NCI-H774 (cell line): ENCODE results near the gene AUP1.
A peak's percentile ranks its signal among the peaks of the same experiment; 100 is the strongest.
"Not testable (repeated sequence)": the region's sequence is repeated elsewhere in the genome, so short reads cannot be mapped to it uniquely, and the experiment has no call there.

ENCODE experiments used
- DNase-seq: peaks from one replicate; lab custom pipeline; 2025; lab: John Stamatoyannopoulos, UW

Gene AUP1, protein sequence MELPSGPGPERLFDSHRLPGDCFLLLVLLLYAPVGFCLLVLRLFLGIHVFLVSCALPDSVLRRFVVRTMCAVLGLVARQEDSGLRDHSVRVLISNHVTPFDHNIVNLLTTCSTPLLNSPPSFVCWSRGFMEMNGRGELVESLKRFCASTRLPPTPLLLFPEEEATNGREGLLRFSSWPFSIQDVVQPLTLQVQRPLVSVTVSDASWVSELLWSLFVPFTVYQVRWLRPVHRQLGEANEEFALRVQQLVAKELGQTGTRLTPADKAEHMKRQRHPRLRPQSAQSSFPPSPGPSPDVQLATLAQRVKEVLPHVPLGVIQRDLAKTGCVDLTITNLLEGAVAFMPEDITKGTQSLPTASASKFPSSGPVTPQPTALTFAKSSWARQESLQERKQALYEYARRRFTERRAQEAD

DNA sequence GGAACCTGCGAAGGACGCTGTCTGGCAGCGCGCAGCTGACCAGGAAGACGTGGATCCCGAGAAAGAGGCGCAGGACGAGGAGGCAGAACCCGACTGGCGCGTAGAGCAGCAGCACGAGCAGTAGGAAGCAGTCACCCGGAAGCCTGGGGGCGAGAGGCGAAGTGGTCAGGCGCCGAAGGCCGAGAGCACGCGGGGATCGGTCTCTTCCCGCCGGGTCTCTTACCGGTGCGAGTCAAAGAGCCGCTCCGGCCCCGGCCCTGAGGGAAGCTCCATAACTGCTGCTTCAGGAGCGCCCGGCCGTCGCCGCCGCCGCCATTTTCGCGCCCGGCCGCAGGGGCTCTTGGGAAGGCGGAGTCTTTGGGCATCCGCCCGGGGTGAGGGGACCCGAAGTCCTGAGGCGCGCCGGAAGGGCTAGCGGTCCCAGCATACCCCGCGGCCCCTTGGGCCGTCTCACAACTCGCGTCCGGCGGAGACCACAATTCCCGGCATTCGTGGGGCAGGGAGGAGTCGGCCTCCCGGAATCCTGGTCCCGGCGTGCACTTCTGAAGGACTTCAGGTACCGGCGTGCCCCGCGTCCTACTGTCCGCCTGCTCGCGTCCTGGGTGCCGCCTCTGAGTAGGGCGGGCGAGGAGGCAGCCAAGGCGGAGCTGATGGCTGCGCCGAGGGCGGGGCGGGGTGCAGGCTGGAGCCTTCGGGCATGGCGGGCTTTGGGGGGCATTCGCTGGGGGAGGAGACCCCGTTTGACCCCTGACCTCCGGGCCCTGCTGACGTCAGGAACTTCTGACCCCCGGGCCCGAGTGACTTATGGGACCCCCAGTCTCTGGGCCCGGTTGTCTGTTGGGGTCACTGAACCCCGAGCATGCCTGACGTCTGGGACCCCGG, at the start of gene AUP1, which contains the start of gene HTRA2:
TSS of gene AUP1 (minus strand) at position 350 of the 882 bp plus-strand sequence. CDS start at position 273, 77 bp downstream.
TSS of gene HTRA2 (plus strand) at position 577 of the 882 bp plus-strand sequence. CDS start at position 651, 74 bp downstream.
- peak; percentile 97 for DNase-seq

DNA sequence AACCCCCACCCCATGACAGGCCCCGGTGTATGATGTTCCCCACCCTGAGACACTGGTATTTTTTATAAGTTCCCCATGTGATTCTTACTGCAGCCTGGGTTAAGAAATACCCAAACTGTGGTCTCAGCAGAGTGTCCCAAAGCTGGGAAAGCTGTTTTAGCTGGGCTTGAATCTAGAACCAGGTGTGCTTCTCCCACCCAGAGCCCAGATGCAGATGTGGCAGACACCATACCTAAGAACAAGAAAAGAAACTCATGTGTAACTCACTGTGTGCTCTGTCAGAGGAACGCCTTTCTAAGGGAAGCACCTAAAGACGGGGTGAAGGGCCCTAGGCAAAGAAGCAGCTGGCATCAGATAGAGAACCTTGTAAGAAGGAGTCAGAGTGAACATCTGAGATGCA, 48.9 kb upstream of the AUP1 start:
- DNase-seq, result no peak

DNA sequence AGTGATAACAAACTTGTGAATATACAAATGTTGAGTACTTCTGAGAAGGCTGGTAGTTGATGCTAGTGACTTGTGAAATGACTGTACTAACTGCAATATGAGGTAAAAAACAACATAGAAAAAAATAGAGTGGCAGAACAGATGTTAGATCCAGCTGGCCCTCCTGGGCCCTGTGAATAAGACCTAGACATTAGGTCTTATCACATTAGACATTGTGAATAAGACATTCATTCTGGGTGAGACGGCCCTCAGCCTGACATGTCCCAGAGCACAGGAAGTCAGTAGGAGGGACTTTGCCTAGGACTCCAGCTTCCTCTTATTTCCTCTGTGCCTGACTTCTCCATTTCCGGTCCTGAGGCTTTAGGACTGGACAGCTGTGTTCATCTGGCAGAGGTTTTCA, 47.9 kb upstream of the AUP1 start:
- no peak for DNase-seq

DNA sequence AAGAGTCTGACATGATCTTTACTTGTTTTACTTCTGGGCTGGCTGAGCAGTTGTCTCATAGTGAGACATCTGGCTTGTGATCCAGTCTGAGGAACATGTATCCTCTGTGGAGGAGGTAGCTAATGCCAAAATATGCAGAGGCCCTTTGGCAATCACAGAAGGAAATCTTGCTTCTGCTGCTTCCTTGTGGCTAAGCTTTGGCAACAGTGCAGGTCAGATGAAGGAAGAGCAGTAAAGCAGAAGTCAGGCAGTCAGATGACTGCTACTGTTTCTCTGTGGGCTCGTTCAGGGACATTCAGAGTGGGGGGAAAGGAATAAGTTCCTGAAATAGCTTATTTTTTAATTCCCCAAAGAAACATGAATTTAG, 47.3 kb upstream of the AUP1 start:
- no peak for DNase-seq

DNA sequence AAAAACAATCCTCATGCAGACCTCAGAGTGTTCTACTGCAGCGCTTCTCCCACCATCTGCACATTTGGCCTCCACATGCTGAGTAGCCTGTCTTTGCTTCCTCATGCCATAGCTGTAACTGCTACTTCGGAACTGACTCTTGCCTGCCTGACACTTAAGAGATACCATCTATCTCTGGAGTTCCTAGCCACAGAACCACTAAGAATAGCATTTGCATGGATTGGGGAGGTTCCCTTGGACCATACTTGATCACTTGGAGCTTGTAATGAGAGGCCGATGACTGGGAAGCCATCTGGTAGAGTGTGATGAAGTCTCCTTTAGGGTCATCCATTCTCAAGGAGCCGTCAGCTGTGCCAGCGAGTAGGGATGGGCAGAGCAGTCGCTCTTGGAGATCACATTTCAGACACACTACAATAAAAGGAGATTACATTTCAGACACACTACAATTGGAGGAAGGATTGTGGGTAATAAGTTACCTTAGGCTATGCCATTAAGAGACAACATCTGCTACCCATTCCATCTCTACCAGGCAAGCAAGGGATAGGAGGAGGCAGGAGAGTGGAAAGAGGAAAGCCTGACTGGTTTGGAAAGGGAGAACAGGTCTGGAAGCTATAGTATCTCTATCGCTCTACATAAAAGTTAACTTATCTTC, 46.8 kb upstream of the AUP1 start:
- no peak for DNase-seq

DNA sequence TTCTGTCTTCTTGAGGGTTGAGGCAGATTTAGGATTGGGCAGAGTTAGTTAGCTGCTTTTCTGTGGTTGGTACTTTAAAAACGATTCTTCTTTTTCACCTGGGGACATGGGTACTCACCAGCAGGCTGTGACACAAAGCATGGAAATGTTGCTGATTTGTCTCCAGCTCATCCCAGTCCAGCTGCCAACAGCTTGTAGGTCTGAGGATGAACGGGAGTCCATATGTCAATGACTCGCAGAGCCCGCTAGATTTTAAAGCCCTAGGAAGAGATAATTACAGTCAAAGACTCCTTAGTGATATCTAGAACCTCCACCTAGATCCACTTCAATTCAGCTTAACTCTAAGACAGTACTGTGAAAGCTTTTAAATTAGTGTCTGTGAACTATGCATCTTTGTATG, 45.8 kb upstream of the AUP1 start:
- DNase-seq, result no peak

DNA sequence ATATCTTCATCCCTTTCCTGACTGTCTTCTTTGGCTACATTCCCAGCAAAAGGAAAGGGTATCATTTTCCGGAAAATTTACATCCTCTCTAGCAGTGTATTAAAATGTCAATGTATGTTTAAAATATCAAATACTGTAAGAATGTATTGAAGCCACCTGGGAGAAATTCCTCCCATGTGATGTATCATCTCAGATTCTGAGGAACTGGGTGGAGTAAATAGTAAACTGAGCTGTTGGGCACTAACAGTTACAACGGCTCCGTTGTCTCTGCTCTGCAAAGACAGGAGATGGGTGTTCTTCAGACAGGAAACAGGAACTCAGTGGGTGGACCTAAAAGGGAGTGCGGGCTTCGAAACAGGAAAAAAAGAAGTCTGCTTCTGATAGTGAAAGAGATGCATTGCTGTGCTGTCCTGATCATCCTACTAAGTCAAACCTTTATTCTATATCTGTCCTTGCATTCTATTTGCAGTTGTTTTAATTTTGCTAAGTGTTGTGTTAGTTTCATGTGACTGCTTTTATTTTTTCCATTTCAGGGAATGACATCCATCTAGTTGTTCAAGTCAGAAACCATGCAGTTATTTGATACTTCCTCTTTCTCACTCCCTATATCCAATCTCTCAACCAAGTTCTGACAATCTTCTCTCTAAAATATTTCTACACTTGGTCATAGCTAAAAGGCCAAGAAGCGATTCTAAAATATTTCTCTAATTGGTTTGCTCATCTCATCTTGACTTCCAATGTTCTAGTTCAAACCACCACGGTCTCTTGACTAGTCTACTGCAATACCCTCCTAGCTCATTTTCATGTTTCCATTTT, 44.4 kb upstream of the AUP1 start:
- DNase-seq, result no peak

DNA sequence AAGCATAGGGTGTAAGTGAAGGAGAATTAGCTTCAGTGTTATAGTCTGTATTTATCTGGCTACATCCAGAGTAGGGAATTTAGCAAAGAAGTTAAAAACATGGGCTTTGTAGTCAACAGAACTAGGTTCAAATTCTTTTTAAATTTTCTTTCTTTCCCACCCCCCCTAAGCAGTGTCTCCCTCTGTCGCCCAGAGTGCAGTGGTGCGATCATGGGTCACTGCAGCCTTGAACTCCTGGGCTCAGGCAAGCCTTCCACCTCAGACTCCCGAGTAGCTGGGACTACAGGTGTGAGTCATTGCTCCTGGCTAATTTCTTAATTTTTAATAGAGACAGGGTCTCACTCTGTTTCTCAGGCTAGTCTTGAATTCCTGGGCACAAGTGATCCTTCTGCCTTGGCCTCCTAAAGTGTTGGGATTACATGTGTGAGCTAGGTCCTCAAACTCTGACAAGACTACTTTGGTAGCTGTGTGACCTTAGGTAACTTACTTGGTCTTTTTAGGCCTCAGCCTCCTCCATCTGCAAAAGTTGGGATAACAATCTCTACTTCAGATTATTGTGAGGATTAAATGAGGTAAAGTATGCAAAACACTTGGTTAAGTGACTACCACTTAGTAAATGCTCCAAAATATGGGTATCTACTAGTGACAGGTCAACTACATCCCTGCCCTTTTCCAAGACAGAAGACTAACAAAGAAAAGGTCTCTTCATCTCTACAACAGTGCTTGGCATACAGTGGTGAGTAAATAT, 42.8 kb upstream of the AUP1 start:
- no peak for DNase-seq

DNA sequence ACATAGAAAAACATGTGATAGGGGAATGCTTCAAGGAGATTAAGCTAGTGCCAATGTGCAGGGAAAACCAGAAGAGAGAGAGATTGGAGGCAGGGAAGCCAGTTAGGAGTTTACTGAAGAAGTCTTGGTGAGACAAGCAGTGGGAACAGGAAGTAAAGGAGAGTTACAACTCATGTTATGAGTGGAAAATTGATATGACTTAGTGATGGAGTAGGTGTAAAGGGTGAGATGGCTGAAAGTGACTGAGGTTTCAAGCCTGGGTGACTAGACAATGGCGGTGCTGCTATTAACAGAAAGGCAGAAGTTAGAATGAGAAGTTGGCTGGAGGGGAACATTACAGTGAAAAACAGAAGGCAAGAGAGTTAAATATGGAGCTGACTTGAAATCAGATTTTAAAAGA, 41.6 kb upstream of the AUP1 start:
- no peak for DNase-seq

DNA sequence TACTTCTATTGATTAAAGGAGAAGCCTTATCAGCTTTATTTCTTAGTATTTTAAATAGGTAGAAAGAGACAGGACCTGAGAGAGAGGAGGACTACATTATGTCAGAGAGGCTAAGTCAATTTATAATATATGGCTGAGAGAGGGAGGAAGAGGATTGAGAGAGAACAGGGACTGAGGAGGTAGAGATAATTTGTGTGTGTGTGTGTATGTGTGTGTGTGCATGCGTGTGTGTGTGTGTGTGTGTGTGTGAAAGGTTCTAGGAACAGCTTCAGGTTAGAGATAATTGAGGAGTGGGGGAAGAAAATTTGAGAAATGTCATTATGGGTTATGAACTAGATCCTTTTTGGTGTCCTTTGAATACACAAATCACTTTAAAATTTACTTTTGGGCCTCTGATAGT, 40.2 kb upstream of the AUP1 start:
- DNase-seq, result no peak

DNA sequence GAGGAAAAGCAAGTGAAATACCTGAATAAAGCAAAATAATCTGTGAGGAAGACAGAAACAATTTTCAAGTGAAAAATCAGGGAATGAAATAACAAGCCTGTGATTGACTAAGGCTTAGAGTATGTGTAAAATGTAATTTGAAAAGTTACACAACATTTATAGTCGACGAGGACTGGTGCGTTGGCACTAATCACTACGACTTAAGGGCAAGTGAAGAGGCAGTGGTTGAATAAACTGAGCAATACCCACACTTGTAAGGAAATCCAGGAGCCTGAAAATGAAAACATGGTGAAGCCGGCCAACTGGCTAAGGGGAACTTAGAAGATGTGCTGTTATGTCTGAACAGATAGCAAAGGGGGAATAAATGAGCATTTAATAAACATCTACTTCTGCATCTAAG, 38.4 kb upstream of the AUP1 start:
- DNase-seq, result no peak

DNA sequence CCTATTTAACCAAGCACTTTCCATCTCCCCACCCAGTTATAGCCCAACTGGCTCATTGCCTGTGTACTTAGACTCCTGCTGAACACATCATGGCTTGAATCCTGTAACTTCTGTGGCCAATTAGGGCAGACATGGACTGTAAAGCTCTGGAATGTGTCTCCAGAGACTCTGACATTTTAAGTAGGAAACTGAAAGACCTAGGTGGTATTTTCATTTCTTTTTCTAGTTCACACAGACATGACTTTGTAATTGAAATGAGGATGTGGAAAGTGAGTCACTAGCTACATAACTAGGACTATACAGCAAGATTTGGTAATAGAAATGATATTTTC, 37.2 kb upstream of the AUP1 start:
- no peak for DNase-seq

DNA sequence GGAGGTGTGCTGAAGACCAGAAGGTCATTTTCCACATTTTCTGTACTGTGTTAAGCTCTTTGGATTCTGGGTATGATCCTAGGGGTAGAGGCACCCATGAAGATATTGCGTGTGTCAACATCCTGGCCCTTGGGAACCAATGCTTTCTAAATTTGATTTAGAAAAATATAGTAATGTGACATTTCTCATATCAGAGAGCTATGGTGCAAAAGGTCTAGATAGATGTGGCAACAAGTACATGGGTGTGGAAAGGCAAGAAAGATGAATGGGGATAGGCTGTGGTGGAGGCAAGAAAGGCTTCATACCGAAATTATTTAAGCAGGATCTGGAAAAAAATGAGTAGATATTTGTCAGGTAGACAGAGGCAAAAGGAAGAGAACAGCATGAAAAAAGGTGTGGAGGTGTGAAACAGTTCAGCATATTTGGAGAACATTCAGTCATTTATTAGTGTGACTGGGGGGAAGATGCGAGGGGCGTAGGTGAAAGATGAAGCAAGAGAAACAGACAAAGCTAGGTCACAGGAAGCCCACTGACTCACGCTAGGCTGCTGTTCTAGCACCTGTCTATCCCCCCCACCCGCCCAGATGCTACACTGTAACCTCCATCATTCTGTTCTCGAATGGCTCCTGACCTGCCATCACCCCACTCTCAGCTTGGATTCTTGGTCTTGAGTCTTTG, 36.7 kb upstream of the AUP1 start:
- DNase-seq, result no peak

DNA sequence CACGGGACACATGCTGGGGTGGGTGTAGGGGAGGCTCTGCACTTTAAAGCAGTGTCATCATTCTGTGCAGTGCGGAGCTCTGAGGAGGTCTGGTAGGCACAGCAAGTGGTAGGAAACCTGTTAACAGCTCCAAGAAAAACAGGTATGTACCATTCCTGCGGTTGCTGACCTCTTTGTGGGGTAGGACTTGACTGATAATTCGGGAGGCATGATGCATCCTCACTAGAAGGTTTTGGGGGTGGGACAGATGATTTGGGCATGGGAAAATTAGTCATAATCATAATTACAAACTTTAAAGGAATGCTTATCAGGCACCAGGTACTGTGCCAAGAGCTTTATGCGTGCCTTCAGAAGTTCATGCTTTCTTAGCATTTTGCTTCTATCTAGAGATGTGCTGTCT, 34.7 kb upstream of the AUP1 start:
- no peak for DNase-seq

DNA sequence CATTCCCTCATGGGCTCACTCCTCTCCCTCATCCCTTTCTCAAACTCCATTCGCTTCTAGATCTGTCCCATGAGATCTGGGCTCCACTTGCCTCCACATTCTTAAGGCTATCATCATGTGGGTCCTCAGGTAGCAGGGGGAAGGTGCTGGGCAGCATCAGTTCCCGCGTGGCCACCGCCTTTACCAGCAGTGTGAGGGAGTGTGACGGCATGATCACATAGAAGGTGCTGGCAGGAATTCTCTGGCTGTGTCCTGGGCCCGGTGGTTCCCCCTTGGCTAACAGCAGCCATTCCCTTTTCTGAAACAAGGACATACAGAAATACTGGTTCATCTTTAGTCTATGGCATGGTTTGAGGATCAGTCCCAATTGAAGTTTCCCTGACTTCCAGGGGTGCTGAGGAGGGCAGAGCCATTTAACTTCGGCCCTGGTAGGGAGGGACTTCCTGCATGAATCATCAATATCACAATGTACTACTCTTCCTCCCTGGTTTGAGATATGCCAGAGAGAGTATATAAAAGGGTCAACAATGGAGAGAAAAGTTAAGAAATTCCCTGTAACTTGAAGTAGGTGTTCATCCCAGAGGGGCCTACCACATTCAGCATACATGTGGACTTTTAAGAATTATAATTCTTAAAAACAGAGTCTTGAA, 32.7 kb upstream of the AUP1 start:
- no peak for DNase-seq

DNA sequence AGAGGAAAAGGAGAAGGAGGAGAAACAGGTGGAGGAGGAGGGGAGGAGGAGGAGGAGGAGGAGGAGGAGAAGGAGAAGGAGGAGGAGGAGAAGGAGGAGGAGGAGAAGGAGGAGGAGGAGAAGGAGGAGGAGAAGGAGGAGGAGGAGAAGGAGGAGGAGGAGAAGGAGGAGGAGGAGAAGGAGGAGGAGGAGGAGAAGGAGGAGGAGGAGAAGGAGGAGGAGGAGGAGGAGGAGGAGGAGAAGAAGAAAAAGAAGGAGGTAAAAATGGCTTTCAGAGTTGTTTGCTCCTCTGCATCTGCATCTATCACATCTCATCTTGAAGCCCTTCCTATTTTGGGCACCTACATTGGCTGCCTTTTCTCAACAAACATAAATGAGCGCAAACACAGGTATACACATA, 31.5 kb upstream of the AUP1 start:
- DNase-seq, result not testable (repeated sequence)

DNA sequence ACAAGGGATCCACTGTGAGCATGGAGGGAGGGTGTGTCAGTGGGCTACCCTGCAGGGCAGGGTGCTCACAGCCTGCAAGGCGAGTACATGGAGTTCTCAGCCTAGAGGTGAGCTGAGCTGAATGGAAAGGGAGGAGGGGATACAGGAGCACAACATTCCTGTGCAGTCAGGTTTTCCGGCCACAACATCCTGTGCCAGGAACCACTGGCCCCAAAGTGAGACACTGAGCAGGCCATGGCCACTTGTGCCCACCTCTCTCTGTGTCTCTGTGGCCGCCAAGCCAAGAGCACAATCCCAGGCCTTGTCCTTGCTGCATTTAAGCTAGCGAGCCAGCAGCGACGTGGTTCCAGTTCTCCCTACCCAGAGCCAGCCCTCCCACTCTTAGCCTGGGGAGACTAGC, 31.1 kb upstream of the AUP1 start:
- DNase-seq, result no peak

DNA sequence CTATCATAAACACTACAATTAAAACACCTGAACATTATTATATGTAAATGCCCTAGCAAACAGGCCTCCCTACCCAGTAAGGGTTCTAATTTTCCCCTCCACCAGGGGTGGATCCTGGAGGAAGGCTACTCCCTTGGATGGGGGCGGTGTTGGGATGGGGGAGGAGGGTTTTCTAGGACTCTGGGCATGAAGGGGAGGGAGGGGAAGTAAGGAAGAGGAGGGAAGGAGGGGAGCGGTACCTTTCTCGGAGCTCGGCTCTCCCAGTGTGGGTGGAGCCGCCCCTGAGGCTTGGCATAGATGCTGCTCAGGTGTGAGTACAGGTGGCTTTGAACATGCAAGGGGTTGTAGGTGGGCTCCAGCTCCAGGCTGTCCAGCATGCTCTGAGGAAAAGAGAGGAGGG, 30.4 kb upstream of the AUP1 start:
- no peak for DNase-seq

DNA sequence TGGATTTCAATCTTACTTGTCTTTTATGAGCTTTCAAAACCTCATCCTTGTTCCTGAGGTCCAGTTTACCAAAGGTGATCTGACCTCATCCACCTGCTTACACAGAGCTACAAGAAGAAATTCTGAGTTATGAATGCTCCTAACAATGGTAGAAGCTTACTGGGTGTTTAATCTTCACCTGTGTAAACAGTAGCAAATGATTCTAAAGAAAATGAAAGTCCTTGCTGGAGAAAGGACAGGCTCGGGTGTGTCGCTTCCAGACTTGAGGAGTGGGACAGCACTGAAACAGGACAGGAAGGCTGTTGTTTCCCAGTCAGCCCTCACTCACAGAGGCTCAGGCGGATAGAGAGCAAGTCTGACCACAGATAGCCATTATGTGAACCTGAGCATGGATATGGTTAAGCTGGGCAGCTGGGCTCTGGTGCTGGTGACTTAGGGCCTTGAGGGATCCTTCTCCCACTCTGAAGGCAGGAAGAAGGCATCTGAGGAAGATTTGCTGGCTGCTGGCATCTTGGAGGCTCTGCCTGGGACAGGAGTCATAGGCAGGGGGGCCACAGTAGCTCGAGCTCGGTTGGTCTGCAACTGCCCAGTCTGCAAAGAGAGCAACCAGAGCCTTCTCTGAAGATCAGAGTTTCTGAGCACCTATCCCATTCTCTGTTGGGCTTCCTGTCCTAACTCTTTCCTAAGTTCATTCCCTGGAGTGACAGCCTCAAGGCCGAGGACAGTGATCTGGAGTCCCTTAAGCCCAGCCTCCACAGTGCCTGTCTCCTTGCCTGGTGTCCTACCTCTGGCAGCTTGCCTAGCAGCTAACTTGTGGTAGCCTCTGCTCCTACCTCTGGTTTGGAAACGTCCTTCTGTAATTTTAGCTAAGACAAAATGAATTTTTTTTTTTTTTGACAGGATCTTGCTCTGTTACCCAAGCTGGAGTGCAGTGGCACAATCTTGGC, 29.1 kb upstream of the AUP1 start:
- no peak for DNase-seq
